ENCODE results near the gene RAB4B.
"Not testable (repeated sequence)": the region's sequence is repeated elsewhere in the genome, so short reads cannot be mapped to it uniquely, and the experiment has no call there.

The RAB4B gene

GRCh38 chr19:40777937-40778705, at the start of gene RAB4B:
Gene RAB4B (plus strand): TSS chr19:40778247. CDS start chr19:40778376, 129 bp downstream.
- peak; percentile 100 for DNase-seq (ENCODE audit: low read depth)
- TF ChIP-seq CTCF (IDR thresholded peaks at IDR 0.05; ENCODE audit: insufficient read depth, low read depth, low read length, missing control alignments): no peak

GRCh38 chr19:40730065-40730464, 48.0 kb upstream of the RAB4B start:
- H3K4me3 ChIP-seq (ENCODE audit: low read depth, low read length); DNase-seq (ENCODE audit: low read depth): not testable (repeated sequence)

More at GRCh38 chr19:40777937-40778705, at the start of gene RAB4B:
- H3K4me3 ChIP-seq (ENCODE audit: low read depth, low read length): peak within 1 kb of the TSS; percentile 49

- DNase-seq (ENCODE audit: low read depth); H3K4me3 ChIP-seq (ENCODE audit: low read depth, low read length): not testable (repeated sequence)
These were observed 45.7 kb upstream of the RAB4B start for GRCh38 chr19:40732304-40732703.

GRCh38 chr19:40733149-40733548, 44.9 kb upstream of the RAB4B start:
- no peak for DNase-seq (ENCODE audit: low read depth)
- no peak overlapping the region for H3K4me3 ChIP-seq (ENCODE audit: low read depth, low read length)
- no peak for TF ChIP-seq CTCF (IDR thresholded peaks at IDR 0.05; ENCODE audit: insufficient read depth, low read depth, low read length, missing control alignments)

- no peak overlapping the region for H3K4me3 ChIP-seq (ENCODE audit: low read depth, low read length)
- DNase-seq (ENCODE audit: low read depth): no peak
- TF ChIP-seq CTCF (IDR thresholded peaks at IDR 0.05; ENCODE audit: insufficient read depth, low read depth, low read length, missing control alignments): no peak
These were observed 42.9 kb upstream of the RAB4B start for GRCh38 chr19:40735013-40735771.

GRCh38 chr19:40736661-40737060, 41.4 kb upstream of the RAB4B start:
- no peak overlapping the region for H3K4me3 ChIP-seq (ENCODE audit: low read depth, low read length)
- no peak for DNase-seq (ENCODE audit: low read depth)
- no peak for TF ChIP-seq CTCF (IDR thresholded peaks at IDR 0.05; ENCODE audit: insufficient read depth, low read depth, low read length, missing control alignments)

- DNase-seq (ENCODE audit: low read depth): no peak
- H3K4me3 ChIP-seq (ENCODE audit: low read depth, low read length): no peak overlapping the region
- no peak for TF ChIP-seq CTCF (IDR thresholded peaks at IDR 0.05; ENCODE audit: insufficient read depth, low read depth, low read length, missing control alignments)
These were observed 40.9 kb upstream of the RAB4B start for GRCh38 chr19:40737102-40737644.

Measured in GM12865 (cell line).